GM12878 (cell line): ENCODE measurements around the gene RNF113B. TPM values are rescaled to one million over a fixed set of nuclear protein-coding genes. Genes with fewer than 3 reads are reported as not detected.

ENCODE experiments used
- ATAC-seq: fragments of 200-7000 bp; cut with Tn5 transposase; 3 replicates; pipeline ENCODE4 v1.9.1; 2020; ENCODE audit warnings: mild to moderate bottlenecking, moderate library complexity
- BruUV-seq: library from RNA; stranded (reverse); fragments of 400-500 nt; replicated peaks from 2 replicates; lab custom pipeline; 2021; lab: Mats Ljungman, UMichigan
- CTCF ChIA-PET: fragments of 300-600 bp; sonication (Branson Sonifier 250); formaldehyde crosslinking; extraction: SDS; loops from one replicate; lab custom pipeline; 2021; ENCODE audit warnings: inconsistent platforms; lab: Yijun Ruan, JAX
- POLR2A ChIA-PET: fragments of 350-600 bp; formaldehyde crosslinking; extraction: SDS; loops from one replicate; lab custom pipeline; 2021; ENCODE audit warnings: inconsistent platforms; lab: Charles Lee
- RAD21 ChIA-PET: fragments of 300-600 bp; sonication (Branson Sonifier 250); formaldehyde crosslinking; loops from one replicate; lab custom pipeline; 2023; ENCODE audit warnings: antibody characterized with exemption; ENCODE audit not compliant: unreplicated experiment; lab: Charles Lee
- SMC1A ChIA-PET: fragments of 300-600 bp; sonication (Branson Sonifier 250); formaldehyde crosslinking; loops from one replicate; lab custom pipeline; 2023; ENCODE audit not compliant: unreplicated experiment, uncharacterized antibody; lab: Charles Lee
- DNase-seq: peaks from one replicate; pipeline ENCODE4 v3.0.0-alpha.2; 2011; ENCODE audit warnings: low read depth, low spot score
- FAIRE-seq: peaks from 3 replicates; lab custom pipeline; 2011; peaks lifted over from hg19 to GRCh38; lab: Jason Lieb, UNC
- H2AFZ ChIP-seq: 2 replicates; pipeline ENCODE4 v1.6.0; 2011; ENCODE audit warnings: low read depth, low read length, control low read depth; ENCODE audit not compliant: control insufficient read depth
- H3K27ac ChIP-seq: 2 replicates; pipeline ENCODE4 v1.5.1; 2011; ENCODE audit warnings: control low read depth; ENCODE audit not compliant: control insufficient read depth, insufficient read depth
- H3K27me3 ChIP-seq, 2 experiments: replicated peaks in 1 of 2; 2 replicates each; pipeline versions ENCODE4 v1.6.0 to v1.6.1; 2011; ENCODE audit warnings: low read length in 1 of 2; ENCODE audit not compliant: control insufficient read depth in 2 of 2, insufficient read depth in 2 of 2
- H3K36me3 ChIP-seq, 2 experiments: 2 replicates each; pipeline ENCODE4 v1.5.1; 2011; ENCODE audit warnings: low read length in 1 of 2; ENCODE audit not compliant: control insufficient read depth in 2 of 2, insufficient read depth in 2 of 2
- H3K4me1 ChIP-seq: 2 replicates; pipeline ENCODE4 v1.6.1; 2011; ENCODE audit warnings: mild to moderate bottlenecking, low read length, moderate library complexity, mixed read lengths; ENCODE audit not compliant: control insufficient read depth, insufficient read depth
- H3K4me2 ChIP-seq: 2 replicates; pipeline ENCODE4 v1.6.0; 2011; ENCODE audit warnings: control low read depth; ENCODE audit not compliant: control insufficient read depth, insufficient read depth
- H3K4me3 ChIP-seq: fragments of 200-600 bp; sonication (generic); 2 replicates; pipeline ENCODE4 v1.5.1; 2016
- H3K79me2 ChIP-seq: 2 replicates; pipeline ENCODE4 v1.6.0; 2011; ENCODE audit warnings: low read length; ENCODE audit not compliant: control insufficient read depth, insufficient read depth
- H3K9ac ChIP-seq: 2 replicates; pipeline ENCODE4 v1.8.0; 2011; ENCODE audit warnings: low read length, control low read depth, mixed read lengths; ENCODE audit not compliant: control insufficient read depth, insufficient read depth
- H3K9me3 ChIP-seq: replicated peaks from 3 replicates; pipeline ENCODE4 v1.5.1; 2011; ENCODE audit warnings: mild to moderate bottlenecking, low read length; ENCODE audit not compliant: control insufficient read depth, insufficient read depth
- H4K20me1 ChIP-seq: 2 replicates; pipeline ENCODE4 v1.6.0; 2011; ENCODE audit not compliant: control insufficient read depth, insufficient read depth
- FOXK2 ChIP-seq: fragments of 450-650 bp; IDR thresholded peaks from 2 replicates; pipeline ENCODE4 v1.6.1; 2017; ENCODE audit warnings: mild to moderate bottlenecking, moderate library complexity
- IKZF1 ChIP-seq: fragments of 450-650 bp; conservative IDR thresholded peaks from 2 replicates; pipeline ENCODE4 v1.6.1; 2017; ENCODE audit warnings: antibody characterized with exemption, mild to moderate bottlenecking
- KAT2A ChIP-seq: conservative IDR thresholded peaks from 2 replicates; pipeline ENCODE4 v1.6.1; 2011; ENCODE audit warnings: low read depth, low read length; ENCODE audit not compliant: control insufficient read depth
- NFYA ChIP-seq: IDR thresholded peaks from 2 replicates; pipeline ENCODE4 v1.6.1; 2011; ENCODE audit warnings: low read depth, mild to moderate bottlenecking, low read length, improper control_type of control experiment, borderline replicate concordance
- NKRF ChIP-seq: fragments of 450-650 bp; conservative IDR thresholded peaks from 2 replicates; pipeline ENCODE4 v1.6.1; 2017; ENCODE audit warnings: mild to moderate bottlenecking, moderate library complexity
- POLR2AphosphoS5 ChIP-seq: IDR thresholded peaks from 2 replicates; pipeline ENCODE4 v1.6.1; 2011; ENCODE audit warnings: mild to moderate bottlenecking, low read length, inconsistent platforms
- SMC3 ChIP-seq: IDR thresholded peaks from 2 replicates; pipeline ENCODE4 v1.6.1; 2011; ENCODE audit warnings: low read length, improper control_type of control experiment, borderline replicate concordance
- ZNF384 ChIP-seq: IDR thresholded peaks from 2 replicates; pipeline ENCODE4 v1.6.1; 2012; ENCODE audit warnings: low read depth, mild to moderate bottlenecking, low read length, improper control_type of control experiment, borderline replicate concordance
- WGBS: methylation state at CpG from one replicate; pipeline ENCODE4 v1.1.6; 2016; ENCODE audit warnings: low lambda C conversion rate; ENCODE audit not compliant: insufficient replicate concordance, insufficient coverage; ENCODE audit errors: missing lambda C conversion rate; 5-methylcytosine and 5-hydroxymethylcytosine counted together
- in situ Hi-C: fragments of 300-500 bp; cut with MboI; formaldehyde crosslinking; loops from 9 replicates; pipeline ENCODE4 v1.14.3; 2018; ENCODE audit warnings: mixed read lengths
- intact Hi-C: fragments of 100-400 bp; cut with micrococcal nuclease; formaldehyde crosslinking; loops from one replicate; pipeline ENCODE4 v1.14.2; 2022; ENCODE audit not compliant: unreplicated experiment
- polyA plus RNA-seq, 11 experiments: library from polyadenylated mRNA; depleted of rRNA in 4 of 11; unstranded in 6 of 11; stranded (reverse) in 5 of 11; fragments of >200 nt; fragmentation: Nextera tagmentation in 4 of 11; fragmentation: Illumina TruSeq in 1 of 11; extraction: Ambion mirVana in 4 of 11; extraction: Trizol in 1 of 11; gene quantifications; 1 replicate in 1 of 11; 2 replicates in 10 of 11; pipeline versions ENCODE4 v1.2.1 to v1.2.3, GENCODE V29; 2011 to 2016; ENCODE audit warnings: inconsistent platforms in 2 of 11, missing spikeins in 2 of 11, low read depth in 1 of 11
- total RNA-seq, 4 experiments: library from RNA; depleted of rRNA in 3 of 4; stranded (reverse); fragments of >200 nt in 3 of 4; fragmentation: Illumina TruSeq in 1 of 4; extraction: Trizol in 1 of 4; gene quantifications; 2 replicates each; pipeline versions ENCODE4 v1.2.1 to v1.2.3, GENCODE V29; 2013 to 2021
- TF ChIP-seq, protein P1 (sequence below): IDR thresholded peaks from 2 replicates; pipeline ENCODE4 v1.6.1; 2011; ENCODE audit warnings: mild to moderate bottlenecking, low read depth, low read length, moderate library complexity; ENCODE audit not compliant: insufficient replicate concordance

RNF113B gene
- total and polyA plus RNA-seq, 10 of the 15 experiments (the other 5 are each of a cell fraction or from before 2014, with no cell fraction given): not detected

DNA sequence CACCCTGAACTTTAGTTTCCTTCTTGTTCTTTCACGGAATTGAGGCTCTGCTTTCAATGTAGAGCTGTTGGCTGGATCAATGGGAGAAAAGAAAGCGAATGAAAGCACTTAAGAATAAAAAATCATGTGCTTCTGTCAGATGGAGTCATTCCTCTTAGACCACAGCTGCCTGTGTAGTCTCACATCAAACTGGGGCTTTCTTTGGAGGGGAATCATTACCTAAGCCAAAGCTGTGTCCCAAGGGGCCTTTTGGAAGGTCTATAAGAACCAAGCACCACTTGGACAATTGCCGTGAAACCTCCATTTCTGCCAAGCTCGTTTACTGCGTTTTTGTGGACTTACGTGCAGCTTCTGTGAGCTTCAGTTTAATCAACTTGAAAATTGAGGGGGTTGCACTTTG, 44.2 kb upstream of the RNF113B start:
- no peaks in the 10 kb centered on the region for H4K20me1 ChIP-seq
- H3K36me3 ChIP-seq: no peaks in the 10 kb centered on the region
- H2AFZ ChIP-seq: no peak overlapping the region
- H3K4me1 ChIP-seq: no peaks in the 10 kb centered on the region
- no peak for DNase-seq
- no peak overlapping the region for H3K4me2 ChIP-seq
- 37% methylated on average over 6 of the region's 6 CpGs for WGBS
- no peak overlapping the region for H3K4me3 ChIP-seq
- TF ChIP-seq NKRF (no peak), POLR2AphosphoS5 (no peak), KAT2A (no peak), NFYA (no peak), ZNF384 (no peak), FOXK2 (no peak), IKZF1 (no peak), SMC3 (no peak)
- TF ChIP-seq, protein P1, sequence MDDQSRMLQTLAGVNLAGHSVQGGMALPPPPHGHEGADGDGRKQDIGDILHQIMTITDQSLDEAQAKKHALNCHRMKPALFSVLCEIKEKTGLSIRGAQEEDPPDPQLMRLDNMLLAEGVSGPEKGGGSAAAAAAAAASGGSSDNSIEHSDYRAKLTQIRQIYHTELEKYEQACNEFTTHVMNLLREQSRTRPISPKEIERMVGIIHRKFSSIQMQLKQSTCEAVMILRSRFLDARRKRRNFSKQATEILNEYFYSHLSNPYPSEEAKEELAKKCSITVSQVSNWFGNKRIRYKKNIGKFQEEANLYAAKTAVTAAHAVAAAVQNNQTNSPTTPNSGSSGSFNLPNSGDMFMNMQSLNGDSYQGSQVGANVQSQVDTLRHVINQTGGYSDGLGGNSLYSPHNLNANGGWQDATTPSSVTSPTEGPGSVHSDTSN: no peak
- H3K9ac ChIP-seq: no peak overlapping the region
- no peaks in the 10 kb centered on the region for H3K79me2 ChIP-seq
- ChIA-PET SMC1A (interaction anchor here (1.1 to 2.1 kb wide), 9 partner anchors 10 to 88 kb away, joined by 3 to 6 read pairs (median 4); no protein-coding TSS in a partner anchor), CTCF (interaction anchor here (0.9 to 1.5 kb wide), 3 partner anchors 21 to 75 kb away, joined by 3 to 5 read pairs (median 3); no protein-coding TSS in a partner anchor), POLR2A (no interaction called here), RAD21 (interaction anchor here (0.9 to 1.6 kb wide), 3 partner anchors 12 to 77 kb away, joined by 3 to 4 read pairs (median 4); no protein-coding TSS in a partner anchor)
- no peak for ATAC-seq
- in situ Hi-C loops: no loop called here
- no TSS peak for BruUV-seq
- FAIRE-seq: no peak
- no peaks in the 10 kb centered on the region for H3K27me3 ChIP-seq
- H3K9me3 ChIP-seq: no peaks in the 10 kb centered on the region
- intact Hi-C loops: no loop called here
- H3K27ac ChIP-seq: no peak overlapping the region
